ENCODE data around the gene TP53I3. TPM values are rescaled to one million over a fixed set of nuclear protein-coding genes. Genes with fewer than 3 reads are reported as not detected.
"Not testable (repeated sequence)": the region's sequence is repeated elsewhere in the genome, so short reads cannot be mapped to it uniquely, and the experiment has no call there.

Gene TP53I3
- total RNA-seq, 2 donors from 2014 or later: 9.8 to 23.5 TPM

DNA sequence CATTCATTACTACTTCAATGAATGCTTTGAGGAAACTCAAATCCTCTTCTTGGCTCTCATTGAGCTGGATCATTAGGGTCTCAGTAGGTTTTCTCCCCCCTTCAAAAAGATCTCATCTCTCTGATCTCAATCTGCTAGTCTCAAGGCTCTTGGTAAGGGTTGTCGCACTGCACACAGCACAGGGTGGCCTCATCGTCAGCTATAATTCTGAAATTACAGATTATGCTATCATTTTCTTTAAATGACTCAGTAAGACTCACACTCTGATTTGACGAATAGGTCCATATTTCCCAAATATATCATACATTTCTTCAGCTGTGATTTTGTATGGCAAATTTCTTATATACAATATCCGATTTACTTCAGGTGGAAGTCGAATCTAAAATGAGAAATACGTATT lies 10.8 kb downstream of the TP53I3 start:
- DNase-seq (ENCODE audit: low spot score): no peak
- intact Hi-C loops (cut with DNase I): no loop called here

DNA sequence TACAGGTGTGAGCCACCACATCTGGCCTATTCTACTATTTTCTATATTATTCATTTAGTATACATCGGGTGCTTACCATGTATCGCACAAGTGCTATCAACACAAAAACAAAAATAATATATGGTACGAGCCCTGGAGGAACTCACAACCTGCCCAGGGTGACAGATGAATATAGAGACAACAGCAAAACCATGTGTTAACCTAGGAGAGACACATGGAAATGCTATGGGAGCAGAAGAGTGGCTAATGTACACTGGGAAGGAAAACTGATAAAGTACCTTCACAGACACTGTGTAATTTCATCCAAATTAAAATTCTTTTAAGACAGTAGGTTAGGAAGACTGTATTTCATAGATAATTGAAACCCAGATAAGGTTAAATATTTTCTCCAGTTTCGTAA lies 12.4 kb downstream of the TP53I3 start:
- intact Hi-C loops (cut with DNase I): no loop called here

DNA sequence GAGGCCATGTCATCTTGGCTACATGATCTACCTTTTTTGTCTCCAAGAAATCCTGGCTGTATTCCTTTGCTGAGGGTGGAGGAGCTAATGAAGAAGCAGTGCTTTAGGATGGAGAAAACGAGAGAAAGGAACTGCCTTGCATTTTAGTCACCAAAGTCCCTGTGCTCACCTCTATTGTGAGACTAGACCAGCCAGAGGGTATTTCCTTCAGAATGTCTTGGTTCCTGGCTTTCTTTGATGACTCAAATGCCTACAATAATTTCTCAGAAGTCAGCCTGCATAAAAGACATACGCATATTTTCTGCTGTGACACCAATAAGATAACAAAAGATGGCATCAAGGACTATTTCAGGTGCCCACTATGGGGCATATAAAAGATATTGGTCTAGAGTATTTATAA lies 19.3 kb downstream of the TP53I3 start:
- DNase-seq (ENCODE audit: low spot score): no peak
- intact Hi-C loops (cut with DNase I): no loop called here

More for the DNA sequence above, 12.4 kb downstream of the TP53I3 start:
- DNase-seq (ENCODE audit: low spot score): no peak

DNA sequence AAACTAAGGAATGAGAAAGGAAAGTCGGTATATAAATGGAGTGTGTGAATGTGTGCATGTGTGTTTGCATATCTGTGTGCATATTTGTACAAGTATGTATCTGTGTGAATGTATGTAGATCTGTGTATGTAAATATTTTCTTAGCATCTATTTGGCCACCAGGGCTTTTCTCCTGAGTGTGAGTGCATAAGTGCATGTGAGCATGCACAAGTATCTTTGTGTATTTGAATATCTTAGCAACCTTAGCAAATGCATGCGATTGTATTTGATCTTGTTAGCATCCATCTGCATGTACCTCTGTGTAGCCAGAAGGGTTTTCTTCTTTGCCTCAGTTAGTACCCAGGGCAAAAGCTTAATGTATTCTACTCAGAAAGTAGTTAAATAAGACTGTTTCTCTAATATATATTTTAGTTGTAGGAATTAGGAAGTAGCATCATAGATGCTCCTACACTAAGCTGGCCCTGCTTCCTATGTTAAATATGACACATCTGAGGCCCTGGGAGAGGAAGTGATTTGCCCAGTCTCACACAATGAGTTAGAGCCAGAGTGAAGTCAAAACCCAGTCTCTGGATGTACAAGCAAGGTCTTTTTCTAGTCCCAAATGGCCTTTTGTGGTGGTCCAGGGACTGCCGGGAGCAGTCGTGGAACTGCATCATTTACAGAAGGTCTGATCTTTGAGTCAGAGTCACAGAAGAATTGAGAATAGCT lies 25.9 kb downstream of the TP53I3 start:
- intact Hi-C loops (cut with DNase I): no loop called here

DNA sequence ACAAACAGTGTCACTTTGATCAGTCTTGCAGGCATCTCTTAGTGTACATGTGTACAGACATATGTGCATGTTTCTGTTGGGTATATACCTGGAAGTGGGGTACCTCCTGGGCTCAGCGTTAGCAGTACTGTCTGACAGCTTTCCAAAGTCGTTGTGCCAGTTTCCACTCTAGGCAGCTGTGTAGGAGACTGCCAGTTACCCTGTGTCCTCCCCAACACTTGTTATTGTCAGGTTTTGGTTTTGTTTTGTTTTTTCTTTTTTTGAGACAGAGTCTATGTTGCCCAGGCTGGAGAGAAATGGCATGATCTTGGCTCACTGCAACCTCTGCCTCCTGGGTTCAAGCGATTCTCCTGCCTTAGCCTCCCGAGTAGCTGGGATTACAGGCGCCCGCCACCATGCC lies 28.9 kb downstream of the TP53I3 start:
- DNase-seq (ENCODE audit: low spot score): no peak
- intact Hi-C loops (cut with DNase I): no loop called here

More for the DNA sequence above, 25.9 kb downstream of the TP53I3 start:
- DNase-seq (ENCODE audit: low spot score): no peak

DNA sequence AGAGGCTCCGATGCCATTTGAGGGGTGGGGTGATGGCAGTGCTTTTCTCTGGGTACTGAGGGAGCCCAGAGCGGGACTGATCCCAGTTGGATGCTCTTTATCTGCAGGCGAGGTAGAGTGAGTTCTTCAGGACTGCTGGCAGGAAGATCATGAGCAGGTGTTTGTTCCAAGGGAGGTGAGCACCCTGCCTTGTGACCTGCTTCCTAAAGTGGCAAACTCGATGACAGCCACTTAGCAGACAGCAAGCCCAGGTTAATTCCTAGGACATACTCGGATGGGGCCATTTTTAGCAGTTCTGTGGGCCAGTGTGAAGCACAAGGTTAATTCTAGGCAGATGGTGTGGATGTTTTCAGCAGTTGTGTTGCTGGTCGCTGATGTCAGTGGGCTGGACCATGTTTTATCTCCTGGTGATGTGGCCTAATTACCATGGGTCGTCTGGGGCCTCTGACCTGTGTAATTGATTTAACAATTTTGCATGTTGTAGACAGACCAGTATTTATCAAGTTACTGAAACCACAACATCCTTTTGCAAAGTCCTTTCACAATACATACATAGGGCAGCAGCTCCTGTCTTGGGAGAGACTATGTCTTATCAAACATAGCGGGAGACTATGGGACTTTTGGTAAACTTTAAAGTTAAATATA lies 30.1 kb downstream of the TP53I3 start:
- no peak for DNase-seq (ENCODE audit: low spot score)
- intact Hi-C loops (cut with DNase I): loop anchor here in 1 of 2 donors (1.0 kb wide), 1 partner anchor 46 kb away; no protein-coding TSS in a partner anchor

DNA sequence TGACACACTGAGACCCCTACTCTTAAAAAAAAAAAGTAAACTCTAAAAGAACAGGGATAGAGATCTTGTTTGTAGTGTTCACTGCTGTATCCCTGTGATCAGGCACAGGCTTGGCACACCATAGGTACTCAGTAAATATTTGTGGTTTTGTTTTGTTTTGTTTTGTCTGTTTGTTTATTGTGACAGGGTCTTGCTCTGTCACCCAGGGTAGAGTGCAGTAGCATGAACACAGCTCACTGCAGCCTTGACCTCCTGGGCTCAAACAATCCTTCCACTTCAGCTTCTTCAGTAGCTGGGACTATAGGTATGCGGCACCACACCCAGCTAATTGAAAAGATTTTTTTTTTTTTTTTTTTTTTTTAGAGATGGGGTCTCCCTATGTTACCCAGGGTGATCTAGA lies 31.7 kb downstream of the TP53I3 start:
- intact Hi-C loops (cut with DNase I): no loop called here

DNA sequence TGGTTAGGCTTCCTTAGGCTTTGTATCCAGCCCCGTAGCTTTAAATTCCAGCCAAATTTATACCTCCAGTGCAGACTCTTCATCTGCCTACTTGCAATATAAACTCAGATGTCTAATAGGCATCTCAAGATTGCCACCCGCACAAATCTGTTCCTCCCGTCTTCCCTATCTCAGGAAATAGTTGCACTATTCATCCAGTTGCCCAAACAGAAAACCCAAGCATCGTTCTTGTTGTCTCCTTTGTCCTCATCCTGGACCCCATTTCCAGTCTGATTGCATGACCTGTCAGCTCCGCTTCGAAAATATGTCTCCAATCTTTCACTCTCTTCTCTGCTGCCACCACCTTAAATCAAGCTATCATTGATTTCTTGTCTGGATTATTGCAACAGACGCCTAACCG lies 32.8 kb downstream of the TP53I3 start:
- intact Hi-C loops (cut with DNase I): no loop called here
- no peak for DNase-seq (ENCODE audit: low spot score)

More for the DNA sequence above, 31.7 kb downstream of the TP53I3 start:
- no peak for DNase-seq (ENCODE audit: low spot score)

DNA sequence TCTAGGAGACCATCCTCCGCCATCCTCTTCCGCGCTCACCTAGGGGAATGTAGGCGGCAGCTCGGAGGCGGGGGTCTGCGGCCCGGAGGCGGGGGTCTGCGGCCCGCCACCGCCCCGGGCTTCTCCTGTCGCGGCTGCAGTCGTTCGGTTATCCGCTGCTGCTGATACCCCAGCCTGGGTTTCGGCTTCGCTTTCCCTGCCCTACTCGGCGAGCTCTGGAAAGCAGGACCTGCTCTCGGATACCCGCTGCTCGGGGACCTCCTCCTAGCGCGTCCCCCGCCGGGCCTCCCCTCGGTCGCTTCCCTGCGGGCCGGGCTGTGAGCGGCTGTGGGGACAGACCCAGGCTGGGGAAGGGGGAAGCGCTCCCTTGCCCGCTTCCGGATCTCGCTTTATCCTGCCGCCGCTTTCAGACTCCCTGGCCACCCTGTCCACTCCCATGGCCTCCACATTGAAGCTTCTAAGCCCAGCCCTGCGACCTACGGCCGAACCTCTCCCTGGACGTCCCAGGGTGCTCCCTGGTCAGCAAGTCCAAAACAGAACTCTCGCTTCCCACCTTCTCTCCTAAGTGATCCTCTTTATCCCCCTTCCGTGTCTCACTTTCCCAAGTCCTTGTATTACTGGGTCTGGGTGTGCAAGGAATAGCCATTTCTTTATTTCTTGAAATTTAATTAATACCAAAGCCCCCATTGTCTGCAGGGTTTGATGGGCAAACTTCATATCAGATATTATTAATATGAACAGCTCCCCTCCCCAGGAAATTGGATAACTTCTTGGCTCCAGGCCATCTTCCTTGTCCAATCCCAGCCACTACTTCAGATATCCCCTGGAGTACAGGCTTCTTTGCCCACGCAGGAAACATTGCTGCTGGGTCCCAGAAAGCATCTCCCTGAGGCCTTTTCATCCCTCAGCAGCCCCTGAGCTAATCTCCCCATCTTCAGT lies 34.3 kb downstream of the TP53I3 start:
- DNase-seq (ENCODE audit: low spot score): no peak
- intact Hi-C loops (cut with DNase I): no loop called here

DNA sequence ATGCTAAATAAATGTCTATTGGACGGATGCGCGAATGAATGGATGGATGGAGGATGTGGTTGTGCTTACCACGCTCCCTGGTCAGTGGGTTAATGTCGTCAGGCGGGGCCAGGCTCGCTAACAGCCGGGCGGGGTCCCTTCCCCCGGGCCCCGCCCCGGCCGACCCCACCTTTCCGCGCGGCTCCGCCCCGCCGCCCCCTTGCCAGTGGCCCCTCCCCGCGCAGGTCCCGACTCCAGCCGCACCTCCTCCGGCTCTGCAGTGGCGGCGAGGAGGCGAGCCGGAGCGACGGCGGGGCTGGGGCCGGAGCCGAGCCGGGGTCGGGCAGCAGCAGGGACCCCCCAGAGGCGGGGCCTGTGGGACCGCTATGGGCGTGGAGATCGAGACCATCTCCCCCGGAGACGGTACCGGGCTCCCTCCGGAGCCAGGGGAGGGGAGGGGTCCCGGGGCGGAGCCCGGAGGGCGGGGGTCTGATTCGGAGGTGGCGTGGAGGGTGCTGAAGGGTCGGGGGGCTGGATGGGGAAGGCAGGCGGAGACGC lies 35.1 kb downstream of the TP53I3 start, which contains the start of gene FKBP1B:
Gene FKBP1B, plus strand, starts transcription at position 257 of the 537 bp plus-strand sequence. Its CDS starts 109 bp downstream, at position 366.
- intact Hi-C loops (cut with DNase I): no loop called here
- DNase-seq (ENCODE audit: low spot score): no peak

DNA sequence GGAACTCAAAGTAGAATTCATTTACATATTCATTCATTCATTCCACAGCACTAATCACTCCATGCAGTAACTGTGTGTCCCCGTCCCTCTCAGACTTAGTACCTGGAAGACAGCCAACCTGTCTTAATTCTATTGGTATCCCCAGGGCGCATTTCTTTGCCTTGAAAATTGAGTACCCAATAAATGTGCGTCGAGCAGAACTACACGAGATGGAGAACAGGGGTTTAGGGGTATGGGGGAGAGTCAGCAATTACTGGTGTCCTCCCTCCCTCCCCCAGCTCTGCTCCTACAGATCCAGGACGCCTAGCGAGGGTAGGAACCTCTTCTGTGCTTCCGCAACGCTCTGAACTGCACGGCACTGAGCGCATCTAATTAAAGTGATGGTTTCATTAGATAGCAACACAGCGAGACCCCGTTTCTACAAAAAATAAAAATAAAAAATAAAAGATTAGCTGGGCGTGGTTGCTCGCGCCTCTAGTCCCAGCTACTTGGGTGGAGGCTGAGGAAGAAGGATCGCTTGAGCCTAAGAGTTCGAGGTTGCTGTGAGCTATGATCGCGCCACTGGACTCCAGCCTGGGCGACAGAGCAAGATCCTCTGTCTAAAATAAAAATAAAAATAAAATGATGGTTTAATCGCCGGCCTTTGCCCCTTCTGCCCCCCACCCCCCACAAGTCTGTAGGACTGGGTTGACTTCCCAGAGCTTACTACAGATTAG lies 35.7 kb downstream of the TP53I3 start:
- intact Hi-C loops (cut with DNase I): no loop called here
- no peak for DNase-seq (ENCODE audit: low spot score)

DNA sequence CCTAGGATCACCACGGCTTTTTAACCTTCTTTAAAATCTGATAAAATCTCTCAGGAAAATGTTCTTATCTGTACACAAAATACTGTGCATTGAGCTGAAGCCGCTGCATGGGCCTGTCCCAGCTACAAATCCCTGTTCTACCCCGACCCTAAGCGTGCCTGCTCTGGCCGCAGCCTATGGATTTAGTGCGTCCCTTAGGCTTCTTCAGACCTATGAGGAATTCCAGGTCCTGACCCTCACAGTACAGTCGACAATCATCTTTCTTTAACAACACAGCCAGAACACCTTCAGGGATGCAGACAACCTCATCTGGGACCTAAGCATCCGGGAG lies 37.0 kb downstream of the TP53I3 start:
- intact Hi-C loops (cut with DNase I): no loop called here
- DNase-seq (ENCODE audit: low spot score): no peak

DNA sequence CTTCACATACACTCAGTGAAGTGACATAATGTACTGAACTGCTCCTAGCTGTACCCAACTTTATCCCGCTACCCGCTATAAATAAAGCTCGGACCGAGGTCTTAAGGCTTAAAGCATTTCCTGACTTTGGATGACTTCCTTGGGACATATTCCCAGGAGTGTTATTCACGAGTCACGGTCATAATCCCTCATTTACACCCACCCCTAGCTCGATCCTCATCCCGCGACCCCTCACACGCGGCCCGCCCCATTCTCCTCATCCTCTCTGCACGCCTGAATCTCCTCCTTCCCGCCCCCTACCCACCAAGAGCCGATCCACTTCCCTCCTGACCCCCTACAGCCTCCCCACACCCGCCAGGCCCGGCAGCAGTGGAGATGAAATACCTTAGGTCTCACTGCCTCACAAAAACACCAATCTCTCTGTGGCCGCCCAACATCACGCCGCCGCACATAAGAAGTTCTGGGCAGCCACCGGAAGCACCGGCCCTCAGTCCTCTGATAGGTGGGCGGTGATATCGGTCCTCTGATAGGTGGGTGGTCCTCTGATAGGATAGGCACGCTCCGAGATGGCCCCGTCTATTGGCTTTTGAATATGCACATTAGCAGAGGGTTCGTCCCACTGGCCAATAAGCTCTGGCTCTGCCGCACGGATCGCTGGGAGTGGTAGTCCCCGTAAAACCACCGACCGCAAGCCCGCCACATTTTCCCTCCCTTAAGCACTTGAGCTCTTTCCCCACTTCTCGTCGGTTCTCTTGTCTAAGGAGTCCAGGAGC lies 37.5 kb downstream of the TP53I3 start, which contains the start of gene WDCP:
Gene WDCP, minus strand, starts transcription at position 462 of the 773 bp plus-strand sequence. CDS start 7,897 bp downstream, outside the sequence.
- intact Hi-C loops (cut with DNase I): no loop called here
- peak; percentile 98 for DNase-seq (ENCODE audit: low spot score)

DNA sequence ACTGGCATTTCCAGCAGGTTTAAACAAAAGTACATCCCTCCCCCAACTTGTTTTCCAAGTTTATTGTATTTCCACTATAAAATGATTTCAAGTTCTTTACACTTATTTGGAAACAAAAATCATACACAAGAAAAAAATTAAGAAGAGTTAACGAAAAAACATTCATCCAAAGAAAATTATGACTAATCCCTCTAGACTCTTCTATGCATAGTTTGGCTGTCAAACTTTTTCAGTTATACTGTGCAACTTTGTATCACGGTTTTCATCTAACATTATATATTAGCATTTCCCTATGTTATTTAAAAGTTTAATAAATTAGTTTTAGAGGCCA lies 38.1 kb downstream of the TP53I3 start:
- intact Hi-C loops (cut with DNase I): no loop called here
- no peak for DNase-seq (ENCODE audit: low spot score)

DNA sequence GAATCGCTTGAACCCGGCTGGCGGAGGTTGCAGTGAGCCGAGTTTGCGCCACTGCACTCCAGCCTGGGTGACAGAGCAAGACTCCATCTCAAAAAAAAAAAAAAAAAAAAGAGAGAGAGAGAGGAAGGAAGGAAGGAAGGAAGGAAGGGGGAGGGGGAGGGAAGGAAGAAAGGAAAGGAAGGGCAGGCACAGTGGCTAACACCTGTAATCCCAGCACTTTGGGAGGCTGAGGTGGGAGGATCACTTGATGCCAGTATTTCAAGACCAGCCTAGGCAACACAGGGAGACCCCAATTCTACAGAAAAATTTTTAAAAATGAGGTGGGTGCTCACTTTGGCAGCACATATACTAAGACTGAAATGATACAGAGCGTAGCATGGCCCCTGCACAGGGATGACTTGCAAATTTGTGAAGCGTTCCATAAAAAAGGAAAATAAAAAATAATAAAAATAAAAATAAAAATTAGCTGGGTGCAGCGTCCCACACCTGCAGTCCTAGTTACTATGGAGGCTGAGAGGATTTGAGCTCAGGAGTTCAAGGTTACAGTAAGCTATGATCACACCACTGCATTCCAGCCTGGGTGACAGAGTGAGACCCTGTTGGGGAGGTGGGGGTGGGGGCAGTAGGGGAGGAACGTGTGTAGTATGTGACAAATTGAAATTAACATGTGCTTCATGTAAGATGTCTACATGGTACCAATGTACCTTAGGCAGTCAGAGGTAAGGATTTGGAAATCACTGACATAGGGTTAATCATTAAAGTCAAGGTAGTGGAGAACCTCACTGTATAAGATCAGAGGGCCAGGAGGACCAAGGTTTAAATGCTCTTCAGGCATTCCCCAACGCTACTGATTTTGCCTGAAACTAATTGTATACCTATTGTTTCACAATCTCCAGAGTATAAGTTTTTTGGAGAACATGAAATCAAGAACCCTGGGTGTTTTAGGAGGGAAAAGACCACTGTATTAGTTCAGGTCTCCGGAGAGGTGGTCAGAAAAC lies 38.8 kb downstream of the TP53I3 start:
- intact Hi-C loops (cut with DNase I): no loop called here
- no peak for DNase-seq (ENCODE audit: low spot score)

DNA sequence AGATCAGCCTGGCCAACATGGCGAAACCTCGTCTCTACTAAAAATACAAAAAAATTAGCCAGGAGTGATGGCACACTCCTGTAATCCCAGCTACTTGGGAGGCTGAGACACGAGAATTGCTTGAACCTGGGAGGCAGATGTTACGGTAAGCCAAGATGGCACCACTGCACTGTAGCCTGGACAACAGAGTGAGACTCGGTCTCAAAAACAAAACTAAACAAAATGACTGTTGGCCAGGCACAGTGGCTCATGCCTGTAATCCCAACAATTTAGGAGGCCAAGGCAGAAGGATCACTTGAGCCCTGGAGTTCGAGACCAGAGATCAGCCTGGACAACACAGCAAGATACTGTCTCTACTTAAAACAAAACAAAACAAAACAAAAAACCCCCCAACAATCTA lies 41.5 kb downstream of the TP53I3 start:
- DNase-seq (ENCODE audit: low spot score); intact Hi-C loops (cut with DNase I): not testable (repeated sequence)

DNA sequence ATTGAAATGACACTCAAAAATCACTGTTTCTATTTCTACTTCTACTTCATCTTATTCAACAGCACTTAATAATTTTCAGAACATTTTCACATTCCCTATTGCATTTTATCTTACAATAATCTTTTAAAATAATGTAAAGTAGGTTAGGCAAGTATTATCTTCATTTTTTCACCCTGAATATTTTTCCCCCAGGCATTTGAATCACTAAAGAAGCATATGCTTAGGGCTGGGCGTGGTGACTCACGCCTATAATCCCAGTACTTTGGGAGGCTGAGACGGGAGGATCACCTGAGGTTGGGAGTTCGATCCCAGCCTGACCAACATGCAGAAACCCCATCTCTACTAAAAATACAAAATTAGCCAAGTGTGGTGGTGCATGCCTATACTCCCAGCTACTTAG lies 44.1 kb downstream of the TP53I3 start:
- intact Hi-C loops (cut with DNase I): no loop called here
- DNase-seq (ENCODE audit: low spot score): no peak
